Measurements from ENCODE around the gene PRTG.

PRTG gene

GRCh38 chr15:55652909-55653495, 90.0 kb downstream of the PRTG start:
- Histone ChIP-seq H3K36me3 (ENCODE audit: control insufficient read depth in 5 of 5, insufficient read depth in 5 of 5, low read length in 5 of 5) (no peaks in the 10 kb centered on the region), H3K4me3 (ENCODE audit: low read depth in 1 of 5, low read length in 5 of 5) (no peak overlapping the region), H3K4me1 (ENCODE audit: control insufficient read depth in 5 of 5, insufficient read depth in 5 of 5, low read length in 5 of 5) (peaks cover 0 to 17% (median 0%) of the 10 kb centered on the region in 5 donors), H3K9ac (ENCODE audit: low read length in 5 of 5) (no peak overlapping the region), H3K9me3 (ENCODE audit: control insufficient read depth in 5 of 5, low read length in 5 of 5) (no peaks in the 10 kb centered on the region), H3K27me3 (ENCODE audit: control insufficient read depth in 5 of 5, insufficient read depth in 4 of 5, low read length in 5 of 5) (no peaks in the 10 kb centered on the region), H3K27ac (ENCODE audit: low read depth, low read length) (no peak overlapping the region)

- no peaks in the 10 kb centered on the region for H3K9me3 ChIP-seq (ENCODE audit: control insufficient read depth in 5 of 5, low read length in 5 of 5)
- H3K27ac ChIP-seq (ENCODE audit: low read depth, low read length), result no peak overlapping the region
- H3K4me3 ChIP-seq (ENCODE audit: low read depth in 1 of 5, low read length in 5 of 5), result no peak overlapping the region
- H3K27me3 ChIP-seq (ENCODE audit: control insufficient read depth in 5 of 5, insufficient read depth in 4 of 5, low read length in 5 of 5), result no peaks in the 10 kb centered on the region
- no peak overlapping the region for H3K9ac ChIP-seq (ENCODE audit: low read length in 5 of 5)
- H3K36me3 ChIP-seq (ENCODE audit: control insufficient read depth in 5 of 5, insufficient read depth in 5 of 5, low read length in 5 of 5), result no peaks in the 10 kb centered on the region
- H3K4me1 ChIP-seq (ENCODE audit: control insufficient read depth in 5 of 5, insufficient read depth in 5 of 5, low read length in 5 of 5), result peaks cover 0 to 17% (median 0%) of the 10 kb centered on the region in 5 donors
These were observed 90.6 kb downstream of the PRTG start for GRCh38 chr15:55652359-55652758.

GRCh38 chr15:55649058-55649423, 93.9 kb downstream of the PRTG start:
- peaks cover 0 to 3% (median 0%) of the 10 kb centered on the region in 5 donors for H3K4me1 ChIP-seq (ENCODE audit: control insufficient read depth in 5 of 5, insufficient read depth in 5 of 5, low read length in 5 of 5)
- H3K9me3 ChIP-seq (ENCODE audit: control insufficient read depth in 5 of 5, low read length in 5 of 5), result no peaks in the 10 kb centered on the region
- no peaks in the 10 kb centered on the region for H3K36me3 ChIP-seq (ENCODE audit: control insufficient read depth in 5 of 5, insufficient read depth in 5 of 5, low read length in 5 of 5)
- H3K4me3 ChIP-seq (ENCODE audit: low read depth in 1 of 5, low read length in 5 of 5), result no peak overlapping the region
- no peak overlapping the region for H3K9ac ChIP-seq (ENCODE audit: low read length in 5 of 5)
- H3K27me3 ChIP-seq (ENCODE audit: control insufficient read depth in 5 of 5, insufficient read depth in 4 of 5, low read length in 5 of 5), result no peaks in the 10 kb centered on the region
- no peak overlapping the region for H3K27ac ChIP-seq (ENCODE audit: low read depth, low read length)

GRCh38 chr15:55638764-55639163, 104.2 kb downstream of the PRTG start:
- peaks cover 0 to 3% (median 0%) of the 10 kb centered on the region in 5 donors for H3K36me3 ChIP-seq (ENCODE audit: control insufficient read depth in 5 of 5, insufficient read depth in 5 of 5, low read length in 5 of 5)
- no peaks in the 10 kb centered on the region for H3K9me3 ChIP-seq (ENCODE audit: control insufficient read depth in 5 of 5, low read length in 5 of 5)
- no peaks in the 10 kb centered on the region for H3K27me3 ChIP-seq (ENCODE audit: control insufficient read depth in 5 of 5, insufficient read depth in 4 of 5, low read length in 5 of 5)
- H3K4me3 ChIP-seq (ENCODE audit: low read depth in 1 of 5, low read length in 5 of 5), result no peak overlapping the region
- H3K4me1 ChIP-seq (ENCODE audit: control insufficient read depth in 5 of 5, insufficient read depth in 5 of 5, low read length in 5 of 5), result peaks cover 0 to 4% (median 0%) of the 10 kb centered on the region in 5 donors
- H3K9ac ChIP-seq (ENCODE audit: low read length in 5 of 5), result no peak overlapping the region
- H3K27ac ChIP-seq (ENCODE audit: low read depth, low read length), result no peak overlapping the region

- no peak overlapping the region for H3K9ac ChIP-seq (ENCODE audit: low read length in 5 of 5)
- H3K36me3 ChIP-seq (ENCODE audit: control insufficient read depth in 5 of 5, insufficient read depth in 5 of 5, low read length in 5 of 5), result peaks cover 0 to 3% (median 0%) of the 10 kb centered on the region in 5 donors
- no peaks in the 10 kb centered on the region for H3K9me3 ChIP-seq (ENCODE audit: control insufficient read depth in 5 of 5, low read length in 5 of 5)
- H3K27me3 ChIP-seq (ENCODE audit: control insufficient read depth in 5 of 5, insufficient read depth in 4 of 5, low read length in 5 of 5), result no peaks in the 10 kb centered on the region
- H3K4me3 ChIP-seq (ENCODE audit: low read depth in 1 of 5, low read length in 5 of 5), result no peak overlapping the region
- H3K27ac ChIP-seq (ENCODE audit: low read depth, low read length), result no peak overlapping the region
- H3K4me1 ChIP-seq (ENCODE audit: control insufficient read depth in 5 of 5, insufficient read depth in 5 of 5, low read length in 5 of 5), result peaks cover 0 to 4% (median 0%) of the 10 kb centered on the region in 5 donors
These were observed 105.9 kb downstream of the PRTG start for GRCh38 chr15:55637086-55637485.

- Histone ChIP-seq H3K27me3 (ENCODE audit: control insufficient read depth in 5 of 5, insufficient read depth in 4 of 5, low read length in 5 of 5) (no peaks in the 10 kb centered on the region), H3K4me3 (ENCODE audit: low read depth in 1 of 5, low read length in 5 of 5) (no peak overlapping the region), H3K36me3 (ENCODE audit: control insufficient read depth in 5 of 5, insufficient read depth in 5 of 5, low read length in 5 of 5) (peaks cover 0 to 3% (median 0%) of the 10 kb centered on the region in 5 donors), H3K9ac (ENCODE audit: low read length in 5 of 5) (no peak overlapping the region), H3K4me1 (ENCODE audit: control insufficient read depth in 5 of 5, insufficient read depth in 5 of 5, low read length in 5 of 5) (peaks cover 0 to 4% (median 0%) of the 10 kb centered on the region in 5 donors), H3K27ac (ENCODE audit: low read depth, low read length) (no peak overlapping the region), H3K9me3 (ENCODE audit: control insufficient read depth in 5 of 5, low read length in 5 of 5) (no peaks in the 10 kb centered on the region)
These were observed 109.2 kb downstream of the PRTG start for GRCh38 chr15:55633731-55634130.

GRCh38 chr15:55632434-55632833, 110.5 kb downstream of the PRTG start:
- H3K27me3 ChIP-seq (ENCODE audit: control insufficient read depth in 5 of 5, insufficient read depth in 4 of 5, low read length in 5 of 5), result no peaks in the 10 kb centered on the region
- no peak overlapping the region for H3K9ac ChIP-seq (ENCODE audit: low read length in 5 of 5)
- no peak overlapping the region for H3K27ac ChIP-seq (ENCODE audit: low read depth, low read length)

GRCh38 chr15:55630858-55631257, 112.1 kb downstream of the PRTG start:
- Histone ChIP-seq H3K27me3 (ENCODE audit: control insufficient read depth in 5 of 5, insufficient read depth in 4 of 5, low read length in 5 of 5) (no peaks in the 10 kb centered on the region), H3K9ac (ENCODE audit: low read length in 5 of 5) (no peak overlapping the region), H3K36me3 (ENCODE audit: control insufficient read depth in 5 of 5, insufficient read depth in 5 of 5, low read length in 5 of 5) (no peaks in the 10 kb centered on the region), H3K27ac (ENCODE audit: low read depth, low read length) (no peak overlapping the region), H3K4me3 (ENCODE audit: low read depth in 1 of 5, low read length in 5 of 5) (no peak overlapping the region), H3K4me1 (ENCODE audit: control insufficient read depth in 5 of 5, insufficient read depth in 5 of 5, low read length in 5 of 5) (no peaks in the 10 kb centered on the region), H3K9me3 (ENCODE audit: control insufficient read depth in 5 of 5, low read length in 5 of 5) (no peaks in the 10 kb centered on the region)

More at GRCh38 chr15:55632434-55632833, 110.5 kb downstream of the PRTG start:
- Histone ChIP-seq H3K4me1 (ENCODE audit: control insufficient read depth in 5 of 5, insufficient read depth in 5 of 5, low read length in 5 of 5) (peaks cover 0 to 4% (median 0%) of the 10 kb centered on the region in 5 donors), H3K4me3 (ENCODE audit: low read depth in 1 of 5, low read length in 5 of 5) (no peak overlapping the region), H3K36me3 (ENCODE audit: control insufficient read depth in 5 of 5, insufficient read depth in 5 of 5, low read length in 5 of 5) (no peaks in the 10 kb centered on the region), H3K9me3 (ENCODE audit: control insufficient read depth in 5 of 5, low read length in 5 of 5) (no peaks in the 10 kb centered on the region)

- Histone ChIP-seq H3K27me3 (ENCODE audit: control insufficient read depth in 5 of 5, insufficient read depth in 4 of 5, low read length in 5 of 5) (no peaks in the 10 kb centered on the region), H3K27ac (ENCODE audit: low read depth, low read length) (no peak overlapping the region), H3K9ac (ENCODE audit: low read length in 5 of 5) (no peak overlapping the region), H3K36me3 (ENCODE audit: control insufficient read depth in 5 of 5, insufficient read depth in 5 of 5, low read length in 5 of 5) (no peaks in the 10 kb centered on the region), H3K4me3 (ENCODE audit: low read depth in 1 of 5, low read length in 5 of 5) (no peak overlapping the region), H3K4me1 (ENCODE audit: control insufficient read depth in 5 of 5, insufficient read depth in 5 of 5, low read length in 5 of 5) (no peaks in the 10 kb centered on the region), H3K9me3 (ENCODE audit: control insufficient read depth in 5 of 5, low read length in 5 of 5) (no peaks in the 10 kb centered on the region)
These were observed 114.6 kb downstream of the PRTG start for GRCh38 chr15:55628369-55628730.

- Histone ChIP-seq H3K4me3 (ENCODE audit: low read depth in 1 of 5, low read length in 5 of 5) (no peak overlapping the region), H3K9me3 (ENCODE audit: control insufficient read depth in 5 of 5, low read length in 5 of 5) (no peaks in the 10 kb centered on the region), H3K36me3 (ENCODE audit: control insufficient read depth in 5 of 5, insufficient read depth in 5 of 5, low read length in 5 of 5) (no peaks in the 10 kb centered on the region), H3K27me3 (ENCODE audit: control insufficient read depth in 5 of 5, insufficient read depth in 4 of 5, low read length in 5 of 5) (no peaks in the 10 kb centered on the region), H3K27ac (ENCODE audit: low read depth, low read length) (no peak overlapping the region), H3K4me1 (ENCODE audit: control insufficient read depth in 5 of 5, insufficient read depth in 5 of 5, low read length in 5 of 5) (no peaks in the 10 kb centered on the region), H3K9ac (ENCODE audit: low read length in 5 of 5) (no peak overlapping the region)
These were observed 115.1 kb downstream of the PRTG start for GRCh38 chr15:55627730-55628368.

All from subcutaneous abdominal adipose tissue (tissue), 5 donors.